Kidney (tissue), 14 donors: ENCODE data around the gene RAB40B. TPM values are rescaled to one million over a fixed set of nuclear protein-coding genes. Genes with fewer than 3 reads are reported as not detected.

Source experiments
- DNase-seq, 5 donors: peaks; one replicate each; pipeline ENCODE4 v3.0.0-alpha.2; 2013 to 2020
- FAIRE-seq: peaks from 2 replicates; lab custom pipeline; 2012; peaks lifted over from hg19 to GRCh38; lab: Jason Lieb, UNC
- H3K27ac ChIP-seq, 2 donors: one replicate each; pipeline ENCODE4 v1.7.0; 2013; ENCODE audit warnings: low read depth in 2 of 2, low read length in 2 of 2, inconsistent platforms in 1 of 2
- H3K27me3 ChIP-seq: one replicate; pipeline ENCODE4 v1.7.1; 2013; ENCODE audit warnings: low read length, inconsistent platforms; ENCODE audit not compliant: control insufficient read depth, insufficient read depth
- H3K36me3 ChIP-seq, 3 donors: one replicate each; pipeline versions ENCODE4 v1.7.0 to v1.7.1; 2013; ENCODE audit warnings: low read length in 3 of 3, control low read depth in 1 of 3, inconsistent platforms in 1 of 3; ENCODE audit not compliant: insufficient read depth in 3 of 3, control insufficient read depth in 2 of 3
- H3K4me1 ChIP-seq, 3 donors: one replicate each; pipeline versions ENCODE4 v1.7.0 to v1.7.1; 2013; ENCODE audit warnings: low read length in 3 of 3, inconsistent platforms in 1 of 3, low read depth in 1 of 3; ENCODE audit not compliant: control insufficient read depth in 2 of 3, insufficient read depth in 2 of 3
- H3K4me3 ChIP-seq, 3 donors: one replicate each; pipeline versions ENCODE4 v1.7.0 to v1.8.1; 2013; ENCODE audit warnings: low read length in 3 of 3, control low read depth in 1 of 3, inconsistent platforms in 1 of 3
- H3K9ac ChIP-seq, 3 donors: one replicate each; pipeline versions ENCODE4 v1.7.0 to v1.7.1; 2013; ENCODE audit warnings: low read length in 3 of 3, control low read depth in 1 of 3, inconsistent platforms in 1 of 3
- H3K9me3 ChIP-seq, 3 donors: one replicate each; pipeline versions ENCODE4 v1.7.0 to v1.7.1; 2013; ENCODE audit warnings: low read length in 3 of 3, control low read depth in 1 of 3, inconsistent platforms in 1 of 3; ENCODE audit not compliant: control insufficient read depth in 2 of 3, insufficient read depth in 1 of 3
- intact Hi-C: fragments of 100-400 bp; cut with DNase I; formaldehyde crosslinking; loops from one replicate; pipeline ENCODE4 v1.11.1; 2022
- polyA plus RNA-seq: library from polyadenylated mRNA; stranded (reverse); fragments of 350-450 nt; fragmentation: Illumina TruSeq; extraction: RNeasy Lipid Tissue Mini Kit (QIAGEN cat#74804); gene quantifications from one replicate; pipeline ENCODE4 v1.2.3, GENCODE V29; 2014; ENCODE audit warnings: low read depth, low replicate concordance; ENCODE audit not compliant: insufficient read depth
- total RNA-seq: library from RNA; stranded (reverse); fragmentation: NEBNext Ultra II Directional; extraction: Animal tissue kit (Norgen Biotek cat#: 25700); gene quantifications from one replicate; pipeline ENCODE4 v1.2.1, GENCODE V29; 2021
- TF ChIP-seq, protein P1 (sequence below): IDR thresholded peaks from 3 replicates; pipeline ENCODE4 v1.5.1; 2012; ENCODE audit warnings: mild to moderate bottlenecking, moderate library complexity, borderline replicate concordance; ENCODE audit not compliant: insufficient read depth; ENCODE audit errors: extremely low read depth
- donor health status: control.
- donor health status: control.
- donor health status: control.
- donor health status: control.
- donor health status: control.
- donor health status: DM: yes; HTN: yes; CAD: no.
- donor health status: Normal renal cell carcinoma (clear cell type).

The RAB40B gene
- total and polyA plus RNA-seq, 2 donors from 2014 or later = 21.7 to 36.1 TPM

DNA sequence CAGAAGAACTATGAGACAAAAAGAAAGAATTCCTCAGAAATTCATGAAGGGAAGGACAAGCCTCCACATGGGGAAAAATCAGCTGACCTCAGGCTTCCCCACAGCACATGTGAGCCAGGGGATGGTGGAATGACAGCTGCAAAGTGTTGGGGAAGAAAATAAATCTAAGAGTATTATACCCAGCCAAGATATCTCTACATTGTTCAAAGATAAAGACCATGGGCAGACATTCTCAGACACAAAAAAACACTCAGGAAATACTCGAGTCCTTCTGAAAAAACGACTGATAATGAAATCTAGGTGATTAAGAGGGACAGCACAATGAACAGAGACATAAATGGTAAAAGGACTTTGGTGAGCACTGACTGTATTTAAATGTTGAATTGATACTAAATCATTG, 3.9 kb downstream of the RAB40B start:
- peaks cover 0 to 18% (median 0%) of the 10 kb centered on the region in 3 donors for H3K4me1 ChIP-seq
- H3K36me3 ChIP-seq = no peaks in the 10 kb centered on the region
- no peak for DNase-seq
- no peak overlapping the region for H3K9ac ChIP-seq
- H3K27me3 ChIP-seq = no peaks in the 10 kb centered on the region
- H3K4me3 ChIP-seq = no peak overlapping the region
- intact Hi-C loops = no loop called here
- TF ChIP-seq, protein P1, sequence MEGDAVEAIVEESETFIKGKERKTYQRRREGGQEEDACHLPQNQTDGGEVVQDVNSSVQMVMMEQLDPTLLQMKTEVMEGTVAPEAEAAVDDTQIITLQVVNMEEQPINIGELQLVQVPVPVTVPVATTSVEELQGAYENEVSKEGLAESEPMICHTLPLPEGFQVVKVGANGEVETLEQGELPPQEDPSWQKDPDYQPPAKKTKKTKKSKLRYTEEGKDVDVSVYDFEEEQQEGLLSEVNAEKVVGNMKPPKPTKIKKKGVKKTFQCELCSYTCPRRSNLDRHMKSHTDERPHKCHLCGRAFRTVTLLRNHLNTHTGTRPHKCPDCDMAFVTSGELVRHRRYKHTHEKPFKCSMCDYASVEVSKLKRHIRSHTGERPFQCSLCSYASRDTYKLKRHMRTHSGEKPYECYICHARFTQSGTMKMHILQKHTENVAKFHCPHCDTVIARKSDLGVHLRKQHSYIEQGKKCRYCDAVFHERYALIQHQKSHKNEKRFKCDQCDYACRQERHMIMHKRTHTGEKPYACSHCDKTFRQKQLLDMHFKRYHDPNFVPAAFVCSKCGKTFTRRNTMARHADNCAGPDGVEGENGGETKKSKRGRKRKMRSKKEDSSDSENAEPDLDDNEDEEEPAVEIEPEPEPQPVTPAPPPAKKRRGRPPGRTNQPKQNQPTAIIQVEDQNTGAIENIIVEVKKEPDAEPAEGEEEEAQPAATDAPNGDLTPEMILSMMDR = no peak
- H3K9me3 ChIP-seq = peaks cover 0 to 5% (median 0%) of the 10 kb centered on the region in 3 donors
- FAIRE-seq = no peak
- H3K27ac ChIP-seq = no peak overlapping the region

- TF ChIP-seq, protein P1 = no peak
- Histone ChIP-seq H3K36me3 (no peaks in the 10 kb centered on the region), H3K9me3 (peaks cover 0 to 5% (median 0%) of the 10 kb centered on the region in 3 donors), H3K4me3 (no peak overlapping the region), H3K4me1 (peaks cover 0 to 14% (median 0%) of the 10 kb centered on the region in 3 donors), H3K27me3 (no peaks in the 10 kb centered on the region), H3K27ac (no peak overlapping the region), H3K9ac (no peak overlapping the region)
- intact Hi-C loops = no loop called here
- FAIRE-seq (no peak), DNase-seq (peak in 3 of 5 donors; percentile 75 to 88 (median 84))
These were observed 5.2 kb downstream of the RAB40B start for GRCh38 chr17:82693168-82693867.

GRCh38 chr17:82692268-82692667, 6.2 kb downstream of the RAB40B start:
- FAIRE-seq (no peak), DNase-seq (peak in 1 of 5 donors; percentile 48)
- Histone ChIP-seq H3K27me3 (no peaks in the 10 kb centered on the region), H3K9me3 (peaks cover 0 to 5% (median 0%) of the 10 kb centered on the region in 3 donors), H3K27ac (peak overlapping the region in 1 of 2 donors; percentile 22), H3K36me3 (no peaks in the 10 kb centered on the region), H3K9ac (no peak overlapping the region), H3K4me1 (peaks cover 0 to 11% (median 0%) of the 10 kb centered on the region in 3 donors), H3K4me3 (no peak overlapping the region)
- TF ChIP-seq, protein P1 = no peak
- intact Hi-C loops = no loop called here
